HG02571 (cell line): ENCODE measurements around the gene GRIP1.
"Not testable (repeated sequence)": the region's sequence is repeated elsewhere in the genome, so short reads cannot be mapped to it uniquely, and the experiment has no call there.

Source experiments
- ATAC-seq: cut with Tn5 transposase; IDR thresholded peaks from one replicate; pipeline ENCODE4 v1.9.1; 2021; ENCODE audit warnings: mild to moderate bottlenecking, moderate library complexity; ENCODE audit not compliant: unreplicated experiment

GRIP1 gene

GRCh38 chr12:66337381-66338010 is 341.4 kb downstream of the GRIP1 start:
- ATAC-seq, result no peak

DNA sequence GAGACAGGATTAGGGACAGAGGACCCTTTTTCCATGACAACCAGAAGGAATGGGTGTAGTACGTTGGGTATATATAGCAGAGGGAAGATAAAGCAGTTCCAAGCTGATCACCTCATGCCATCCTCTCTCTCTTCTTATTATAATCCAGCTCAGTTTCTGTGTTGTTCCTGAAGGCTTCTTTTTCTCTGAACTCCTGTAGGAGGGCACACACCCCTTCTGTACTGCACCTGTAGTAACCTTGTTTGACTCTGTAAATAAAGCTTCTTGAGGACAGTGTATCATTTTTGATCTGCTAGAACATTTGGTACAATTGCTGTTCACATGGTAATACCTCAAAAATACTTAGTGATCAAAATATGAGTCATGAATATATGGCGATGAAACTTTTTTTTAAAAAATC is 343.1 kb downstream of the GRIP1 start:
- no peak for ATAC-seq

DNA sequence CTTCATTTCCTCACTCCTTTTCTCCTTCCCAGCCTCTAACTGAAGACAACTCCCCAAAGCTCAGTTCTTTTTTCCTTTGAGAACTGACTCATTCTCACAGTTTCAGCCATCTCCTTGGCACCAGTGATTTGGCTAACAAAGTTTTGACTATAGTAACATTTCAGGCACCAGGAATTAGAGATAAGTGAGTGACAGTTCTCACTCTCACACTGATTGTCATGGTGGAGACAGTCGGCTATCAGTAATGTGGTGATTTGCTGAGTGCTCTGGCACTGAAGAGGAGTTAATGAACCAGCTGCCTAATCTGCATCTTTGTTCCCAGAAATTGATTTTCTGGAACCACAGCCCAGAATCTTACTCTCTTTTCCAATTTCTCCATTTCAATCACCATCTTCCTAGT is 347.1 kb downstream of the GRIP1 start:
- ATAC-seq, result no peak

DNA sequence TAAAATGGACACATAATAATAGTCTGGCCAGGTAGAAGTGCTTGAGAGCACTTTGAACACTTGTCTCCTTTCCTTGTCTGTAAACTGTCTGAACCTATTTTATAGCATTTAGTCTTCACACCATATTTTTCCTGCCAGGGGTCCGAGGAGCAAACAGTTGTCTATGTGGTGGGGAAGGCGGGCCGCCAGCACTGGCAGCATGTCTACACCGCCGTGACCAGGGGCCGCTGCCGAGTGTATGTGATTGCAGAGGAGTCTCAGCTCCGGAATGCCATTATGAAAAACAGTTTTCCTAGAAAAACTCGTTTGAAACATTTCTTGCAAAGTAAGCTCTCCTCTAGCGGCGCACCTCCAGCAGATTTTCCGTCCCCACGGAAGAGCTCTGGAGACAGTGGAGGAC is 347.9 kb downstream of the GRIP1 start:
- no peak for ATAC-seq

DNA sequence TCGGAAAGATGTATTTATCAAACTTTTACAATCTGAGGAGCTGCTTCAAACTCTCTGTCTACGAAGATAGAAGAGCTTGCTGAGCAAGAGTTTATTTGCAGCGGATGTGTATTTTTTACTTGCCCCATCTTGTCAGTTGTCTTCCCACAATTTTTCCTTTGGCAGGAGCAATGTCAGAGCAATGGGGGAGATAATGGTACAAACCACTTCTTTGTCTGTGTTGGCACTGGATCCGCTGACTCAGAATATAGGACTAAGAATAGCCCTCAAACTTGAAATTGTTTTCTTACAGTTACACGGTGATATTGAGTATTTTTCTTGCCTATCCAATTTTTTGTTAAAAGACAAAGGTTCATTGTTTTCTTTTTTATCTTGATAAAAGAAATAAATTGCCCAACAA is 348.9 kb downstream of the GRIP1 start:
- ATAC-seq, result no peak

DNA sequence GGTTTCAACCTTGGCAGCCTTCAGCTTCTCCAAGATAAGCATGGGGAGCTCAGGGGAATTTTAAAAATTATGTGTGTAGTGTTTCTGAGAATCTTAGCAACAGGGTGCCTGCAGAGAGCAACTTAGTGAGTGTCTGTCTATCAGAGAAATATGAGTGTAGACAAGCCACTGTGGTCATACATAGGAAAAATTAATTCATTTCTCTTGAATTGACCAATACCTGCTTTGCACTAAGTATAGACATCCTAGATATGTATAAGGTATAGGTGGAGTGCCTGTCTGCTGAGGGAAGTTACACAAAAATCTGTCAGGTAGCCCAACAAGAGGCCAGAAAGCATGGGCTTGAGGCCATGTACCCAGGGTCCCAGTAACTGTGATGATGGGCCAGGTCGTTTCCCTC is 355.9 kb downstream of the GRIP1 start:
- no peak for ATAC-seq

GRCh38 chr12:66321435-66321834 is 357.4 kb downstream of the GRIP1 start:
- ATAC-seq, result no peak

GRCh38 chr12:66320996-66321395 is 357.9 kb downstream of the GRIP1 start:
- ATAC-seq, result no peak

GRCh38 chr12:66319266-66319954 is 359.5 kb downstream of the GRIP1 start:
- ATAC-seq, result no peak

GRCh38 chr12:66314278-66314677 is 364.6 kb downstream of the GRIP1 start:
- no peak for ATAC-seq

DNA sequence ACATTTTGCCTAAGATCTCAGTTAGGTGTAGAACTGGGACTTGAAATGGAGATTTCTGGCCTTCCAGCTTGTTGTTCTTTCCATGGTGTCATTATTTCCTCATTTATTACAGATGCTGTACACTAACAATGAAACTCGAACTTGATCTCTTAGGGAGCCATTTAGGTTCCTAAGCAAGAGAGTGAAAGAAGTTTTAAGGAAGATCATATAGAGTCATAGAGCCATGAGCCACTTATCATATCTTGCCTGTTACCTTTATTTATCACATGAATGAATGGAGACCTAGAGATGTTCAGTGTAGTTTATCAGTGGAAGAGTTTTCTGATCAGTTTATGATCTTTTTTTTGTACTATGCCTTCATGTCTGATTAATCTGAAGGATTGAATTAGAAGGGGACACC is 366.7 kb downstream of the GRIP1 start:
- ATAC-seq, result no peak

- ATAC-seq, result no peak
These were observed 369.3 kb downstream of the GRIP1 start for GRCh38 chr12:66309606-66310005.

- no peak for ATAC-seq
These were observed 374.5 kb downstream of the GRIP1 start for GRCh38 chr12:66304296-66304900.

- ATAC-seq, result not testable (repeated sequence)
These were observed 375.5 kb downstream of the GRIP1 start for GRCh38 chr12:66303316-66303804.

- no peak for ATAC-seq
These were observed 376.1 kb downstream of the GRIP1 start for GRCh38 chr12:66302827-66303169.

GRCh38 chr12:66301944-66302826 is 376.7 kb downstream of the GRIP1 start, which contains the start of gene HELB:
Gene HELB, plus strand, starts transcription at chr12:66302493. Its CDS starts 111 bp downstream, at chr12:66302604.
- peak; percentile 96 for ATAC-seq

- ATAC-seq, result no peak
These were observed 381.0 kb downstream of the GRIP1 start for GRCh38 chr12:66297923-66298322.
